Measurements from ENCODE around the gene MTTP.

DNA sequence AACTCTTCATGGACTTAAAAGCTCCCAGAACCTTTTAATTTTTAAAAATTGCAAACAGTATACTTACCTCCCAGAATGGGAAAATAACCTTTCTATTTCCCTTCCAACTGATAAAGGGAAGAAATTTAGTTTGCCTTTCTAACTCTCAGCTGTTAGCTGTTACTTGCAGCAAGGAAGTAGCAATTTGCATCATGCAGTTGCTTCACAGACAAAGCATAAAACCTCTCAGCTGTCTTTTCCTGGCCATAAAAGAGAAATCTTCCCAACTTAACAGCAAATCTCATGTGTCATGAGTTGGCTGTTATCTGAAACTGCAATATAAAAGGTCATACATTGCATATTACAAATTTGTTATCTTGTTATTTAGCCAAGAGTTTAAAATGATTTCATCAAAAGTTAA is 45.4 kb upstream of the MTTP start:
- TF ChIP-seq, protein P1, sequence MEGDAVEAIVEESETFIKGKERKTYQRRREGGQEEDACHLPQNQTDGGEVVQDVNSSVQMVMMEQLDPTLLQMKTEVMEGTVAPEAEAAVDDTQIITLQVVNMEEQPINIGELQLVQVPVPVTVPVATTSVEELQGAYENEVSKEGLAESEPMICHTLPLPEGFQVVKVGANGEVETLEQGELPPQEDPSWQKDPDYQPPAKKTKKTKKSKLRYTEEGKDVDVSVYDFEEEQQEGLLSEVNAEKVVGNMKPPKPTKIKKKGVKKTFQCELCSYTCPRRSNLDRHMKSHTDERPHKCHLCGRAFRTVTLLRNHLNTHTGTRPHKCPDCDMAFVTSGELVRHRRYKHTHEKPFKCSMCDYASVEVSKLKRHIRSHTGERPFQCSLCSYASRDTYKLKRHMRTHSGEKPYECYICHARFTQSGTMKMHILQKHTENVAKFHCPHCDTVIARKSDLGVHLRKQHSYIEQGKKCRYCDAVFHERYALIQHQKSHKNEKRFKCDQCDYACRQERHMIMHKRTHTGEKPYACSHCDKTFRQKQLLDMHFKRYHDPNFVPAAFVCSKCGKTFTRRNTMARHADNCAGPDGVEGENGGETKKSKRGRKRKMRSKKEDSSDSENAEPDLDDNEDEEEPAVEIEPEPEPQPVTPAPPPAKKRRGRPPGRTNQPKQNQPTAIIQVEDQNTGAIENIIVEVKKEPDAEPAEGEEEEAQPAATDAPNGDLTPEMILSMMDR (IDR thresholded peaks at IDR 0.05) = no peak
- TF ChIP-seq POLR2AphosphoS5 (IDR thresholded peaks at IDR 0.05; ENCODE audit: insufficient read depth in 1 of 2, low read depth in 1 of 2) (no peak), POLR2A (IDR thresholded peaks at IDR 0.05) (no peak)
